Frontal cortex (tissue), 1 donor: ENCODE data around the gene IPO13. TPM values are rescaled to one million over a fixed set of nuclear protein-coding genes. Genes with fewer than 3 reads are reported as not detected.

ENCODE experiments used
- total RNA-seq: library from RNA; depleted of rRNA; stranded (reverse); fragments of >200 nt; gene quantifications from one replicate; pipeline ENCODE4 v1.2.3, GENCODE V29; 2014

The IPO13 gene
- total RNA-seq, 1 donor from 2014 or later: 13.9 TPM

Other genes with a start within 250 kb of the IPO13 start
- 34.2 TPM for gene ST3GAL3, start 239.4 kb upstream of the IPO13 start, total RNA-seq
- under 0.01 TPM for gene ARTN, start 13.1 kb upstream of the IPO13 start, total RNA-seq
- gene DPH2, start 23.1 kb downstream of the IPO13 start, total RNA-seq: 12.2 TPM
- 265 TPM for gene ATP6V0B, start 28.0 kb downstream of the IPO13 start, total RNA-seq
- 119 TPM for gene B4GALT2, start 32.3 kb downstream of the IPO13 start, total RNA-seq
- 5.3 TPM for gene CCDC24, start 44.6 kb downstream of the IPO13 start, total RNA-seq
- 2.9 TPM for gene SLC6A9, start 84.5 kb downstream of the IPO13 start, total RNA-seq
- under 0.01 TPM for gene KLF17, start 171.9 kb downstream of the IPO13 start, total RNA-seq
- gene KLF18, start 194.7 kb downstream of the IPO13 start, total RNA-seq: not detected